Gastroesophageal sphincter (tissue), 4 donors: Measurements from ENCODE around the gene STK24. TPM values are rescaled to one million over a fixed set of nuclear protein-coding genes. Genes with fewer than 3 reads are reported as not detected.

Experiments used
- ATAC-seq: fragments of 150-250 bp; one replicate; pipeline ENCODE4 v1.9.1; 2016; ENCODE audit warnings: mild to moderate bottlenecking, moderate library complexity
- H3K27ac ChIP-seq, 4 donors: fragments of 200-600 bp; sonication (generic) in 3 of 4; 1 replicate in 3 of 4; 2 replicates in 1 of 4; pipeline ENCODE4 v1.5.1; 2016 to 2019
- H3K27me3 ChIP-seq: fragments of 200-600 bp; sonication (generic); one replicate; pipeline ENCODE4 v1.5.1; 2019
- H3K36me3 ChIP-seq, 2 donors: fragments of 200-600 bp; sonication (generic); one replicate each; pipeline ENCODE4 v1.5.1; 2019; ENCODE audit warnings: control low read depth in 1 of 2
- H3K4me1 ChIP-seq, 3 donors: fragments of 200-600 bp; sonication (generic); 1 replicate in 2 of 3; 2 replicates in 1 of 3; pipeline ENCODE4 v1.5.1; 2016 to 2019; ENCODE audit warnings: control low read depth in 2 of 3
- H3K4me3 ChIP-seq, 2 donors: fragments of 200-600 bp; sonication (generic); one replicate each; pipeline ENCODE4 v1.5.1; 2019; ENCODE audit warnings: mild to moderate bottlenecking in 1 of 2, moderate library complexity in 1 of 2
- H3K9me3 ChIP-seq, 3 donors: fragments of 200-600 bp; sonication (generic); one replicate each; pipeline ENCODE4 v1.5.1; 2017 to 2019; ENCODE audit warnings: control low read depth in 2 of 3
- CTCF ChIP-seq, 4 experiments: fragments of 200-600 bp in 2 of 4; fragments of 450-650 bp in 2 of 4; sonication (generic) in 1 of 4; IDR thresholded peaks; one replicate each; pipeline ENCODE4 v1.5.1; 2017 to 2019; ENCODE audit warnings: antibody characterized with exemption in 4 of 4, mild to moderate bottlenecking in 2 of 4, moderate library complexity in 2 of 4
- EP300 ChIP-seq: sonication (generic); formaldehyde crosslinking; IDR thresholded peaks from one replicate; pipeline ENCODE4 v1.6.1; 2017; ENCODE audit warnings: antibody characterized with exemption, mild to moderate bottlenecking
- POLR2A ChIP-seq, 2 donors: fragments of 450-650 bp; IDR thresholded peaks; one replicate each; pipeline ENCODE4 v1.6.1; 2017; ENCODE audit warnings: antibody characterized with exemption in 2 of 2, mild to moderate bottlenecking in 2 of 2, moderate library complexity in 1 of 2
- POLR2AphosphoS5 ChIP-seq: sonication (generic); formaldehyde crosslinking; IDR thresholded peaks from one replicate; pipeline ENCODE4 v1.6.1; 2017; ENCODE audit warnings: antibody characterized with exemption
- WGBS, 2 donors: methylation state at CpG; one replicate each; pipeline ENCODE4 v1.1.5; 2018; ENCODE audit warnings: low coverage in 1 of 2; 5-methylcytosine and 5-hydroxymethylcytosine counted together
- total RNA-seq, 4 donors: library from RNA; depleted of rRNA; stranded (reverse); fragments of >200 nt; gene quantifications; one replicate each; pipeline ENCODE4 v1.1.0, GENCODE V29; 2016

The STK24 gene
- total RNA-seq, 4 donors from 2014 or later, result 60.2 to 157 (median 102) TPM

DNA sequence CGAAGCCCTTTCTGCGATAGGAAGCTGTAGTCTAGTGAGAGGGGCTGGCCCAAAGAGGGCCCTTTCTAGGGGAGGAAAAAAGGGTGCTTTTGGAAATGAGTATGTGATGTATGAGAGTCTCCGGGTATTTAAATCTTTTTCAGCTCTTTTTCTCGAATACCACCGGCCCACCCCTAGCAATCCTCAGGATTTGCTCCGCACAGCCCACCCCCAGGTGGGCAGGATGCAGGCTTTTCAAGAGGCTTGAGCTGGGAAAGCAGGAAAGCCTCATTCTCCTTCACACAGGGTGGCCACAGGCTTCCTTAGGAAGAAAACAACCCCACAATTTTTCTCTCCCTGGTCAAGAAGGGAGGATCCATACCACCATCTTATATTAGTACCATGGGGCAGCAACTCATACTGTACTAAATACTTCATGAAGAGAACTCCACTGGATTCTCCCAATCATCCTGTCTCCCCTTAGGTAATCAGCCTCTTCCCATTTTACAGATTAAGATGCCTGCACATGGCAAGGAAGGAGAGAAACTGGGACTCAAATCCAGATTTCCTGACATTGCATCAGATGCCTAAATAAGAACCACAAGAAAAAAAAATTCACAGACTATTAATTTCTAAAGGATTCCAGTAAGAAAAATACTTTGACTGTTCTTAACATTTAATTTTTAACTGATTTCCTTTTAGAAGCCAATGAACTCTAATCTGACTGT lies 84.4 kb downstream of the STK24 start:
- Histone ChIP-seq H3K9me3 (no peaks in the 10 kb centered on the region), H3K27ac (peak overlapping the region in 2 of 4 donors; percentile 53 to 83), H3K36me3 (no peaks in the 10 kb centered on the region), H3K4me3 (no peak overlapping the region), H3K4me1 (peaks cover 16 to 100% (median 49%) of the 10 kb centered on the region in 3 donors), H3K27me3 (no peaks in the 10 kb centered on the region)
- no peak for ATAC-seq
- TF ChIP-seq CTCF (IDR thresholded peaks at IDR 0.05) (no peak), POLR2A (IDR thresholded peaks at IDR 0.05) (no peak), POLR2AphosphoS5 (no peak), EP300 (no peak)
- 85 to 89% methylated on average over 6 of the region's 6 CpGs for WGBS, 2 donors

GRCh38 chr13:98490866-98491265 lies 86.0 kb downstream of the STK24 start:
- no peaks in the 10 kb centered on the region for H3K27me3 ChIP-seq
- no peaks in the 10 kb centered on the region for H3K36me3 ChIP-seq
- H3K27ac ChIP-seq, result peak overlapping the region in 1 of 4 donors; percentile 8
- whole genome bisulfite sequencing, 2 donors, result 82 to 100% methylated on average over 1 to 3 of the region's 8 CpGs
- TF ChIP-seq CTCF (IDR thresholded peaks at IDR 0.05) (no peak), POLR2A (IDR thresholded peaks at IDR 0.05) (no peak), EP300 (no peak), POLR2AphosphoS5 (no peak)
- H3K4me3 ChIP-seq, result no peak overlapping the region
- no peak for ATAC-seq
- H3K4me1 ChIP-seq, result peaks cover 5 to 100% (median 39%) of the 10 kb centered on the region in 3 donors
- no peaks in the 10 kb centered on the region for H3K9me3 ChIP-seq

DNA sequence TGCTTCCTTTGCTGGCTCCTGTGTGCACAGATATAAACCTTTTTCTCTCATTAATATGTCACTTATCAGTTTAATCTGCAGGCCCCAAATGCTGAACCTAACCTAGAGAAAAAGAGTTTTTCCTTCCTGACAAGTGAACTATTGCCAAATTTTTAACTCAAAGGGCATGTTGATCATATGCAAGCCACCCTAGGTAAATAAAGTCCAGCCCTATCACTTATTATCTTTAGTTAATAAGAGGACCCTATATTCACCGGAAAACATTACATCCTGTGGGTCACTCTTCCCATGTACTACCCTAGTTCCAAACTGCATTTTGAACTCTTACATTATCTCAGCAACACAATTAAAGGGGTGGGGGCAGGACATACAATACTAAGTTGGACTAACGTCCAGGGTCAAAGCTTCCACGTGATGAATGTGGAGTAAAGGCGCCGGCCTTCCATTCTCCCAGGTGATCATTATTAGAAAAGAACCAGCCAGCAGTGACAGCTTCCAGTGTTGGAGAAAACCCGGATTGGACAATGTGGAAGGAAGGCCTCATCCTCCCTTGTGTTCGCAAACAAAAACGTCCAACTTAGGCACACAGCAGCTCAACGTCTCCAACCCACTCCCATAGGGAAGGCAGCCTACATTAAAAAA lies 86.6 kb downstream of the STK24 start:
- Histone ChIP-seq H3K36me3 (no peaks in the 10 kb centered on the region), H3K9me3 (no peaks in the 10 kb centered on the region), H3K27ac (peak overlapping the region in 1 of 4 donors; percentile 27), H3K27me3 (no peaks in the 10 kb centered on the region), H3K4me3 (no peak overlapping the region), H3K4me1 (peaks cover 3 to 100% (median 40%) of the 10 kb centered on the region in 3 donors)
- ATAC-seq, result peak; percentile 5
- 78% methylated on average over 4 of the region's 9 CpGs; no CpG with 5 or more reads in 1 of the 2 donors for WGBS, 2 donors
- TF ChIP-seq POLR2AphosphoS5 (no peak), EP300 (no peak), POLR2A (IDR thresholded peaks at IDR 0.05) (no peak), CTCF (IDR thresholded peaks at IDR 0.05) (no peak)

- no peak overlapping the region for H3K4me3 ChIP-seq
- H3K4me1 ChIP-seq, result peaks cover 3 to 100% (median 40%) of the 10 kb centered on the region in 3 donors
- no peaks in the 10 kb centered on the region for H3K9me3 ChIP-seq
- peak overlapping the region in 1 of 4 donors; percentile 27 for H3K27ac ChIP-seq
- TF ChIP-seq POLR2A (IDR thresholded peaks at IDR 0.05), result no peak
- TF ChIP-seq EP300, result no peak
- no peak for TF ChIP-seq CTCF (IDR thresholded peaks at IDR 0.05)
- no peak for TF ChIP-seq POLR2AphosphoS5
- ATAC-seq, result no peak
- no peaks in the 10 kb centered on the region for H3K27me3 ChIP-seq
- 40 to 81% methylated on average over 1 to 6 of the region's 8 CpGs for WGBS, 2 donors
- no peaks in the 10 kb centered on the region for H3K36me3 ChIP-seq
These were observed 87.3 kb downstream of the STK24 start for GRCh38 chr13:98489446-98490194.
